ENCODE results near the gene CENPQ.

DNA sequence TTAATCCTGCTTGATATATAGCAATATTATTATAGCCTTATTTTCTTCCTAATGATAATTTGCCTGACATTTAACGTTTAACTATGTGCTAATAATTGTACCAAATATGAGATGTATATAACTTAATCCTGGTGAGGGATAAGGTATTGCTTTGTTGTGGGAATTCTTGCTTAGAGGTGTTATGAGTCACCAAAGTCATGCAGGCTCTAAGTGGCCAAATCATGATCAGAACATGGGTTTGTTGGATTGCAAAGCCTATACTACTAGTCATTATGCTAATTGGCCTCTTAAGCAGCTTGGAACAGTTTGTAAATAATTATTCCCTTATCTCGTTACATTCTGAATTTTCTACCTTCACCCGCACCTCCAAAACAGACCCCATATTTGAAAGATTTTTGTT is 65.4 kb downstream of the CENPQ start:
- TF ChIP-seq, protein P1, sequence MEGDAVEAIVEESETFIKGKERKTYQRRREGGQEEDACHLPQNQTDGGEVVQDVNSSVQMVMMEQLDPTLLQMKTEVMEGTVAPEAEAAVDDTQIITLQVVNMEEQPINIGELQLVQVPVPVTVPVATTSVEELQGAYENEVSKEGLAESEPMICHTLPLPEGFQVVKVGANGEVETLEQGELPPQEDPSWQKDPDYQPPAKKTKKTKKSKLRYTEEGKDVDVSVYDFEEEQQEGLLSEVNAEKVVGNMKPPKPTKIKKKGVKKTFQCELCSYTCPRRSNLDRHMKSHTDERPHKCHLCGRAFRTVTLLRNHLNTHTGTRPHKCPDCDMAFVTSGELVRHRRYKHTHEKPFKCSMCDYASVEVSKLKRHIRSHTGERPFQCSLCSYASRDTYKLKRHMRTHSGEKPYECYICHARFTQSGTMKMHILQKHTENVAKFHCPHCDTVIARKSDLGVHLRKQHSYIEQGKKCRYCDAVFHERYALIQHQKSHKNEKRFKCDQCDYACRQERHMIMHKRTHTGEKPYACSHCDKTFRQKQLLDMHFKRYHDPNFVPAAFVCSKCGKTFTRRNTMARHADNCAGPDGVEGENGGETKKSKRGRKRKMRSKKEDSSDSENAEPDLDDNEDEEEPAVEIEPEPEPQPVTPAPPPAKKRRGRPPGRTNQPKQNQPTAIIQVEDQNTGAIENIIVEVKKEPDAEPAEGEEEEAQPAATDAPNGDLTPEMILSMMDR (IDR thresholded peaks at IDR 0.05; ENCODE audit: low read depth, low read length) = no peak
- no peak for TF ChIP-seq EZH2phosphoT487 (IDR thresholded peaks at IDR 0.05; ENCODE audit: low read depth)

Measured in OCI-LY3 (cell line).